ES-I3 (cell line): ENCODE results near the gene AGAP6.
"Not testable (repeated sequence)": the region's sequence is repeated elsewhere in the genome, so short reads cannot be mapped to it uniquely, and the experiment has no call there.

Experiments
- H3K36me3 ChIP-seq: 2 replicates; pipeline ENCODE4 v1.6.1; 2013; ENCODE audit warnings: mild to moderate bottlenecking, low read length, control low read depth, moderate library complexity; ENCODE audit not compliant: insufficient read depth
- H3K4me1 ChIP-seq: 2 replicates; pipeline ENCODE4 v1.6.1; 2013; ENCODE audit warnings: mild to moderate bottlenecking, control low read depth, low read length; ENCODE audit not compliant: insufficient read depth
- H3K9ac ChIP-seq: 2 replicates; pipeline ENCODE4 v1.6.1; 2013; ENCODE audit warnings: low read depth, mild to moderate bottlenecking, low read length, moderate library complexity
- H3K9me3 ChIP-seq: 2 replicates; pipeline ENCODE4 v1.6.1; 2013; ENCODE audit warnings: mild to moderate bottlenecking, low read length, moderate library complexity; ENCODE audit not compliant: control insufficient read depth, insufficient read depth

Gene AGAP6

DNA sequence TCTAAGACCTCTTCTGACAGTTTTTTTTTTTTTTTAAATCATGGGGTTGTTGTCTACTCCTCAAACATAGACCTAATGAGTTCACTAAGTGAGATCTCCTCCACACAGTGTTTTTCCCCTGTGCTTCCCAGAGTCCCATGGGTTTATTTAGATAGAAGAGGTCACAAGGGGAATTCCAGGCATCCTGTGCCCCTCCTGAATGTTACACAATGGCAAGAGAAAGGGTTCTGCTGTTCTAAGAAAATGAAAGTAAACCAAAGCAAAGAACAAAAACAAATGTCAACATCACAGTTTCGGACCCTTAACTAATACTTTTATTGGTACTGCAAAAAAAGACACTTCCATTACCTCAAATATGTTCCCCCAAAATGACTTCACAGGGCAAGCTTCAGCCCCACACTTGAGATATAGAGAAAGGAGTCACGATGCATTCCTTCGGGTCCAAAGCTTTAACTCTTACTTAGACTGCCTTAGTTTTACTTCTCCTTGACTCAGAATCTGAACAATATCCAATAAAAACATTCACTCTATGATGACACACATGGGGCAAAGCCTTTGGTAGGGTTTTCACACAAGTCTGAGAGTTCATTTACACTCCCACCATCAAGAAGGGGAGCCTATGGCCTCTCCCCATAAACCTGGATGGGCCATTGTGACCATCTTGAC, 63.9 kb downstream of the AGAP6 start:
- not testable (repeated sequence) for H3K9me3 ChIP-seq, H3K9ac ChIP-seq, H3K36me3 ChIP-seq, H3K4me1 ChIP-seq

DNA sequence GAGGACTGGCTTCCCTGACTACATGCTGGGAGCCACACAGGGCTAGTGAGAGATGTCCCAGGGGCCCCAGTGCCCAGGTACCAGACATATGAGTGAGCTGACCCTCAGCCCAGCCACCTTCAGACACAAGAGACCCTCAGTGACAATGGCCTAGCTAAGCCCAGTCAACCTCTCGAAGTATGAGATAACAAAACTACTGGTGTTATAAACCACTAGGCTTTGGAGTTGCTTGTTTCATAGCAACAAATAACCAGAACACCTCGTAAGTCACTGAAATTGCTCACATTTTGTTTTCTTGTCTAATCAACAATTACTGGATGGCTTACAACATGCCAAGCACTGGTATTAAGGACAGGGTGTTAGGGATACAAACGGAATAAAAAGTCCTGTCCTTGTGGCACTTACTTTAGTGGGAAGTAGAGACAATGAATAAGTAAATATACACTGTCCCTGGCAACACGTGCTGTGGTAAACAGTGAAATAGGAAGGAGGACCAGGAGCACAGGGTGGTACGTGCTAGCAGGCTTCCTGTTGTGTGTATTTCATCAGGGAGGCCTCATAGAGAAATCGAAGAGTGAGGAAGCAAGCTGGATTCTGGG, 64.7 kb downstream of the AGAP6 start:
- not testable (repeated sequence) for H3K4me1 ChIP-seq, H3K9ac ChIP-seq, H3K36me3 ChIP-seq, H3K9me3 ChIP-seq

DNA sequence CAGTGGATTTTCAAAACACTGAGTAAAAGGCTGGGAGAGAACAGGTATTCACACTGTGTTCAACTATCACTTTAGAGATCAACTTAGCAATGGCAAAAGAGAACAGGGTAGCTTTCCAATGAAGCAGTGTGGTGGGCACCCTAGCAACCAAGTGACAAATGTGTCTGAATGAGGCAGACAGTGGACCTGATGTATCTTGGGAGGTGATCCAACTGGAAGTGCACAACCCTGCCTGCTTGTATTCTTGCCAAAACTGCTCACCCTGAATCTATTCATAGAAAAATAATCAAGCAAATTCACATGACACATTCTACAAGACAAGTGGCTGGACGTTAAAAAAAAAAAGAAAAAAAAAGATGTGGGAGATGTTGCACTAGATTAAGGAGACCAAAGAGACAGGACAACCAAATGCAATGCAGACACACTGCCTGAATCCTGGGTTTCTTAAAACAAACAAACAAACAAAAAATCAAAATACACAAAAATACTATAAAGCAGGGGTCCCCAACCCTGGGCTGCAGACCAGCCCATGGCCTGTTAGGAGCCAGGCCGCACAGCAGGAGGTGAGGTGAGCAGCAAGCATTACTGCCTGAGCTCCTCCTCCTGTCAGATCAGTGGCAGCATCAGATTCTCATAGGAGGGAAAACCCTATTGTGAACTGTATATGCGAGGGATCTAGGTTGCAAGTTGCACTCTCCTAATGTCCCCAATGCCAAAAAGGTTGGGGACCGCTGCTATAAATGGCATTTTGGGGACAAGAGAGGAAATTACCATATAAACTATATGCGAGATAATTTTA, 67.5 kb downstream of the AGAP6 start:
- not testable (repeated sequence) for H3K9ac ChIP-seq, H3K4me1 ChIP-seq, H3K36me3 ChIP-seq, H3K9me3 ChIP-seq

DNA sequence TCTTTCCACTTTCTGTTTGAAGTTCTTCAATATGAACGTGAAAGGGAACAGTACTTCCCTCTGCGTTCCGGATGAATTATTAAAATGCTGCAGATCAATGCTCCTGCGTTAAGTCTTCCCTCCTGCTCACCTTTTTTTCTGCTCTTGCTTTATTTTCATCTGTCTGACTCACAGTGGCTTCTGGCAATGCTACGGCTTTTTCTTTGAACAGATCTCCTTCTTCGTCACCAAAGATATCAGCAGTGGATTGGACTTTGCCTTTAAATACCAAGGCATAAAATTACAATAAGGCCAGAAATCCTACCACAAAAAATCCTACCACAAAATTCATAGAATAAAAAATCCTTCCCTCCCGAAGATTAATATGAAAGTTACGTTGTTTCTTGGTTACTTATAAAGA, 68.4 kb downstream of the AGAP6 start:
- H3K36me3 ChIP-seq, H3K9ac ChIP-seq, H3K9me3 ChIP-seq, H3K4me1 ChIP-seq: not testable (repeated sequence)

DNA sequence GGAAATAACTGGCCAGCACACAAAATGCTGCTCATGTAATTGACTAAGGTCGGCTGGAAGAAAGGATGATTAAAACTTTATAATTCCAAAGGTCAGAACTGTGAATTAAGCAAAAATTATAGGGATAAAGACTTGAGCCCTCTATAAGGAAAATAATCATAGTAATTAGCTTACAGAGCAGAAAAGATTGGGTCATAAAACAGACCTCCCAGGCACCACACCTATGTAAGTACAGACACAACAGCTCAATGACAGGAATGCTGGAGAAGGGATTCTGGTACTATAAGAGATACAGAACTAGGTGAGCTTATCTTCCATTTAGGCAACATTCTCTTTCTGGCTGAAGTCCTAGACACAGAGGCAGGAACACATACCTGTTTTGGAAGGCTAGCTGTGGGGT, 70.5 kb downstream of the AGAP6 start:
- H3K9ac ChIP-seq, H3K36me3 ChIP-seq, H3K4me1 ChIP-seq, H3K9me3 ChIP-seq: not testable (repeated sequence)

DNA sequence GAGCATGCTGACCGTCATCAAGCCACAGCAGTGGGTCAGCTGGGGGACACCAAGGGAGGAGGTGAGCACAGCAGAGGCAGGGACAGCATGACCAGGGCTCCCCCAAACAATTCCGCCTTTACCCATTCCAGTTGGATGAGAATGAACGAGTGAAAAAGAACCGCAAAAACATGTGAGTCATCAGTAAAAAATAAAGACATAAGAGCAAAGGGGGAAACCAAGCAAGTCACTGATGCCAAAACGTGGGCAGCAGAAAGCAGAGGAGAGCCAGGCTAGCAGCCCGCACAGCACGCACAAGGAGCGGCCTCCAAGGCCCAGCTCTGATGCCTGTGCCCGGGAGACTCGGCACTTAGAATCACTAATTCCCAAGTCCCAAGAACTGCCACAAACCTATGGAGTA, 71.7 kb downstream of the AGAP6 start:
- H3K36me3 ChIP-seq, H3K9ac ChIP-seq, H3K4me1 ChIP-seq, H3K9me3 ChIP-seq: not testable (repeated sequence)
